Measurements from ENCODE around the gene FAM234B.

DNA sequence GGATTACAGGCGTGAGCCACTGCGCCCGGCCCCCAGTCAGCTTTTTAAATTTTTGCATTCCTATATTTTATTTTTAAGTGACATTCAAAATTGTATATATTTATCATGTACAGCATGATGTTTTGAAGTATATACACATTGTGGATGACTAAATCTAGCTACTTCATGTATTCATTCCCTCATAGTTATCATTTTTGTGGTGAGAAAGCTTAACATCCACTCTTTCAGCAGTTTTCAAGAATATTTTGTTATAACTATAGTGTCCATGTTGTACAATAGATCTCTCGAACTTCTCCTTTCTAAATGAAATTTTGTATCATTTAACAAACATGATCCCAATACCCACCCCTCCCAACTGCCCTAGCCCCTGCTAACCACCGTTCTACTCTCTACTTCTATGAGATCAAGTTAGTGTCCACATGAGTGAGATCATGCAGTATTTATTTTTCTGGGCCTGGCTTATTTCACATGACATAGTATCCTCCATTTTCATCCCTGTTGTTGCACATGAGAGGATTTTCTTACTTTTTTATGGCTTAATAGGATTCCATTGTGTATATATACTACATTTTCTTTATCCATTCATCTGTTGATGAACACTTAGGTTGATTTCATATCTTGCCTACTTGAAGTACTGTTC, 35.3 kb upstream of the FAM234B start:
- no peak for TF ChIP-seq POLR2AphosphoS5 (IDR thresholded peaks at IDR 0.05)
- TF ChIP-seq, protein P1, sequence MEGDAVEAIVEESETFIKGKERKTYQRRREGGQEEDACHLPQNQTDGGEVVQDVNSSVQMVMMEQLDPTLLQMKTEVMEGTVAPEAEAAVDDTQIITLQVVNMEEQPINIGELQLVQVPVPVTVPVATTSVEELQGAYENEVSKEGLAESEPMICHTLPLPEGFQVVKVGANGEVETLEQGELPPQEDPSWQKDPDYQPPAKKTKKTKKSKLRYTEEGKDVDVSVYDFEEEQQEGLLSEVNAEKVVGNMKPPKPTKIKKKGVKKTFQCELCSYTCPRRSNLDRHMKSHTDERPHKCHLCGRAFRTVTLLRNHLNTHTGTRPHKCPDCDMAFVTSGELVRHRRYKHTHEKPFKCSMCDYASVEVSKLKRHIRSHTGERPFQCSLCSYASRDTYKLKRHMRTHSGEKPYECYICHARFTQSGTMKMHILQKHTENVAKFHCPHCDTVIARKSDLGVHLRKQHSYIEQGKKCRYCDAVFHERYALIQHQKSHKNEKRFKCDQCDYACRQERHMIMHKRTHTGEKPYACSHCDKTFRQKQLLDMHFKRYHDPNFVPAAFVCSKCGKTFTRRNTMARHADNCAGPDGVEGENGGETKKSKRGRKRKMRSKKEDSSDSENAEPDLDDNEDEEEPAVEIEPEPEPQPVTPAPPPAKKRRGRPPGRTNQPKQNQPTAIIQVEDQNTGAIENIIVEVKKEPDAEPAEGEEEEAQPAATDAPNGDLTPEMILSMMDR (IDR thresholded peaks at IDR 0.05), result no peak
- TF ChIP-seq POLR2A (IDR thresholded peaks at IDR 0.05), result no peak
